ENCODE measurements around the gene UVRAG.

The UVRAG gene

GRCh38 chr11:75785187-75785586, 29.8 kb upstream of the UVRAG start:
- Histone ChIP-seq H3K27me3 (ENCODE audit: low read depth, low read length) (no peaks in the 10 kb centered on the region), H3K27ac (ENCODE audit: low read length) (no peak overlapping the region), H3K36me3 (ENCODE audit: control insufficient read depth in 1 of 2, insufficient read depth in 2 of 2, low read length in 2 of 2) (no peaks in the 10 kb centered on the region), H3K4me1 (ENCODE audit: control insufficient read depth in 1 of 2, insufficient read depth in 2 of 2, low read length in 2 of 2) (no peaks in the 10 kb centered on the region), H3K4me3 (ENCODE audit: low read depth in 1 of 2, low read length in 2 of 2) (no peak overlapping the region), H3K9me3 (ENCODE audit: control insufficient read depth in 1 of 2, low read length in 2 of 2) (no peaks in the 10 kb centered on the region)

GRCh38 chr11:75786101-75786736, 28.8 kb upstream of the UVRAG start:
- H3K4me3 ChIP-seq (ENCODE audit: low read depth in 1 of 2, low read length in 2 of 2), result no peak overlapping the region
- H3K27me3 ChIP-seq (ENCODE audit: low read depth, low read length), result no peaks in the 10 kb centered on the region
- no peak overlapping the region for H3K27ac ChIP-seq (ENCODE audit: low read length)
- H3K9me3 ChIP-seq (ENCODE audit: control insufficient read depth in 1 of 2, low read length in 2 of 2), result no peaks in the 10 kb centered on the region
- no peaks in the 10 kb centered on the region for H3K4me1 ChIP-seq (ENCODE audit: control insufficient read depth in 1 of 2, insufficient read depth in 2 of 2, low read length in 2 of 2)
- no peaks in the 10 kb centered on the region for H3K36me3 ChIP-seq (ENCODE audit: control insufficient read depth in 1 of 2, insufficient read depth in 2 of 2, low read length in 2 of 2)

- Histone ChIP-seq H3K27ac (ENCODE audit: low read length) (no peak overlapping the region), H3K27me3 (ENCODE audit: low read depth, low read length) (no peaks in the 10 kb centered on the region), H3K36me3 (ENCODE audit: control insufficient read depth in 1 of 2, insufficient read depth in 2 of 2, low read length in 2 of 2) (no peaks in the 10 kb centered on the region), H3K9me3 (ENCODE audit: control insufficient read depth in 1 of 2, low read length in 2 of 2) (no peaks in the 10 kb centered on the region), H3K4me1 (ENCODE audit: control insufficient read depth in 1 of 2, insufficient read depth in 2 of 2, low read length in 2 of 2) (no peaks in the 10 kb centered on the region), H3K4me3 (ENCODE audit: low read depth in 1 of 2, low read length in 2 of 2) (no peak overlapping the region)
Measured at GRCh38 chr11:75789521-75789920, 25.5 kb upstream of the UVRAG start.

DNA sequence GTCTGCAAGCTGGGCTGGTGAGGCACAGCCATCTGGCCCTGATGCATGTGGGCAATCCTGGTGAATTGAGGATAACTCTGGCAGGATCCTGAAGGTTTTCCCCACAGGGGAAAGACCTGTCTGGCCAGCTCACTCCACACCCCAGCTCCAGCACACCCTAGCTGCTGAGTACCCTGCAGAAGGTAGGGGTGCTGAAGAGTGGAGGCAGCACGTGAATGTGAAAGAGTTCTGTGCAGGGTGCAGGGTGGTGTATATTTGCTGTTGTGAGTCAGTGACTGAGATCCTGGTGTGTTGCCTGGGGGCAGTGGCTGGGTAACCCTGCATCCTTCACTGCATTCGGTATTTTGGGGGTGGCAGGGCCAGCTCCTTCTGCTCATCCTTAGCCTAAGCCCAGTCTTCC, 24.0 kb upstream of the UVRAG start:
- no peaks in the 10 kb centered on the region for H3K4me1 ChIP-seq (ENCODE audit: control insufficient read depth in 1 of 2, insufficient read depth in 2 of 2, low read length in 2 of 2)
- H3K4me3 ChIP-seq (ENCODE audit: low read depth in 1 of 2, low read length in 2 of 2), result no peak overlapping the region
- H3K9me3 ChIP-seq (ENCODE audit: control insufficient read depth in 1 of 2, low read length in 2 of 2), result no peaks in the 10 kb centered on the region
- no peaks in the 10 kb centered on the region for H3K36me3 ChIP-seq (ENCODE audit: control insufficient read depth in 1 of 2, insufficient read depth in 2 of 2, low read length in 2 of 2)
- no peak overlapping the region for H3K27ac ChIP-seq (ENCODE audit: low read length)
- no peaks in the 10 kb centered on the region for H3K27me3 ChIP-seq (ENCODE audit: low read depth, low read length)

DNA sequence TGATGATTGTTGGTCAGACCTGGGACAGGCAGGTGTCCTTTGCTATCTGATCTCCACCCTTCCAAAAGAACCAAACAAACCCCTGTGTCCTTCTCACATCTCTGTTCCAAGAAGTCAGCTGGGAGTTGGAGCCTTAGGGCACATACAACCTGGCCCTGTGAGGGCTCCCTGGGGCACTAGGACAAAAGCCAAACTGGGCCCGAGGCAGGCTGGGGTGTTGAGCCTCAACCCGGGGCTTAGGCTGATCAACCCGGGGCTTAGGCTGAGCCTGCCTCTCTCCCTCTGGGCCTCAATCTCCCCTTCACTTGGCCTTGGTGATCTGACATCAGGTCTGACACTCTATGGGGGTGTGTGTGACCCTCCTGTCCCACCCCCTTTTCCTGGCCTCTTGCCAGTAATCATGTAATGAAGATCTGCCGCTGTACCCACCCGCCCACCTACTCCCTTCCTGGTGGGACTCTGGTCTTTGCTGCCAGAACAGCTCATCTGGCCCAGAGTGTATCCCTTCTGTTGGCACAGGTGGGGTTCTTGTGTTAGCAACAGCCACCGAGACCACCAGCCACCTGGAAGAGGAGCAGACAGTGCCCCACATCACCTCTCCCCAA, 22.8 kb upstream of the UVRAG start:
- Histone ChIP-seq H3K4me1 (ENCODE audit: control insufficient read depth in 1 of 2, insufficient read depth in 2 of 2, low read length in 2 of 2) (no peaks in the 10 kb centered on the region), H3K4me3 (ENCODE audit: low read depth in 1 of 2, low read length in 2 of 2) (no peak overlapping the region), H3K27me3 (ENCODE audit: low read depth, low read length) (no peaks in the 10 kb centered on the region), H3K36me3 (ENCODE audit: control insufficient read depth in 1 of 2, insufficient read depth in 2 of 2, low read length in 2 of 2) (no peaks in the 10 kb centered on the region), H3K9me3 (ENCODE audit: control insufficient read depth in 1 of 2, low read length in 2 of 2) (no peaks in the 10 kb centered on the region), H3K27ac (ENCODE audit: low read length) (no peak overlapping the region)

- no peak overlapping the region for H3K27ac ChIP-seq (ENCODE audit: low read length)
Measured at GRCh38 chr11:75792997-75793800, 21.8 kb upstream of the UVRAG start.

GRCh38 chr11:75793966-75794365, 21.0 kb upstream of the UVRAG start:
- Histone ChIP-seq H3K36me3 (ENCODE audit: control insufficient read depth in 1 of 2, insufficient read depth in 2 of 2, low read length in 2 of 2) (no peaks in the 10 kb centered on the region), H3K27ac (ENCODE audit: low read length) (no peak overlapping the region), H3K27me3 (ENCODE audit: low read depth, low read length) (no peaks in the 10 kb centered on the region), H3K4me3 (ENCODE audit: low read depth in 1 of 2, low read length in 2 of 2) (no peak overlapping the region), H3K9me3 (ENCODE audit: control insufficient read depth in 1 of 2, low read length in 2 of 2) (no peaks in the 10 kb centered on the region), H3K4me1 (ENCODE audit: control insufficient read depth in 1 of 2, insufficient read depth in 2 of 2, low read length in 2 of 2) (no peaks in the 10 kb centered on the region)

More at GRCh38 chr11:75792997-75793800, 21.8 kb upstream of the UVRAG start:
- no peaks in the 10 kb centered on the region for H3K9me3 ChIP-seq (ENCODE audit: control insufficient read depth in 1 of 2, low read length in 2 of 2)
- no peak overlapping the region for H3K4me3 ChIP-seq (ENCODE audit: low read depth in 1 of 2, low read length in 2 of 2)
- H3K36me3 ChIP-seq (ENCODE audit: control insufficient read depth in 1 of 2, insufficient read depth in 2 of 2, low read length in 2 of 2), result no peaks in the 10 kb centered on the region
- H3K27me3 ChIP-seq (ENCODE audit: low read depth, low read length), result no peaks in the 10 kb centered on the region
- no peaks in the 10 kb centered on the region for H3K4me1 ChIP-seq (ENCODE audit: control insufficient read depth in 1 of 2, insufficient read depth in 2 of 2, low read length in 2 of 2)

GRCh38 chr11:75795276-75796090, 19.5 kb upstream of the UVRAG start:
- H3K4me1 ChIP-seq (ENCODE audit: control insufficient read depth in 1 of 2, insufficient read depth in 2 of 2, low read length in 2 of 2), result no peaks in the 10 kb centered on the region
- no peaks in the 10 kb centered on the region for H3K36me3 ChIP-seq (ENCODE audit: control insufficient read depth in 1 of 2, insufficient read depth in 2 of 2, low read length in 2 of 2)
- no peaks in the 10 kb centered on the region for H3K27me3 ChIP-seq (ENCODE audit: low read depth, low read length)
- no peak overlapping the region for H3K4me3 ChIP-seq (ENCODE audit: low read depth in 1 of 2, low read length in 2 of 2)
- no peaks in the 10 kb centered on the region for H3K9me3 ChIP-seq (ENCODE audit: control insufficient read depth in 1 of 2, low read length in 2 of 2)
- no peak overlapping the region for H3K27ac ChIP-seq (ENCODE audit: low read length)

DNA sequence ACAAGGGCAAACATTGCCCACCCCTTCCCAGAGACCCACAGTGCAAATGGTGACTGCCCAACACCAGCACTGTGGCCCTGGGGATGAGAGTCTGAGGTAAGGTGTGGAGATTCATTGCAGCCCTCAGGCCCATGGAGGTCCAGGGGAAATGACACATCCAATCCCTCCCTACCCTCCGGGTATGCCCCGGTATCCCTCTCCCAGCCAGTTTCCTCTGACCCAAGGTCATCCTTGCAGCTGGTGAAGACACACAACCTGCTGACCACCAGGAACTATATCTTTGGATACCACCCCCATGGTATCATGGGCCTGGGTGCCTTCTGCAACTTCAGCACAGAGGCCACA, 18.9 kb upstream of the UVRAG start:
- no peaks in the 10 kb centered on the region for H3K27me3 ChIP-seq (ENCODE audit: low read depth, low read length)
- no peak overlapping the region for H3K4me3 ChIP-seq (ENCODE audit: low read depth in 1 of 2, low read length in 2 of 2)
- H3K9me3 ChIP-seq (ENCODE audit: control insufficient read depth in 1 of 2, low read length in 2 of 2), result no peaks in the 10 kb centered on the region
- H3K36me3 ChIP-seq (ENCODE audit: control insufficient read depth in 1 of 2, insufficient read depth in 2 of 2, low read length in 2 of 2), result no peaks in the 10 kb centered on the region
- H3K27ac ChIP-seq (ENCODE audit: low read length), result no peak overlapping the region
- H3K4me1 ChIP-seq (ENCODE audit: control insufficient read depth in 1 of 2, insufficient read depth in 2 of 2, low read length in 2 of 2), result no peaks in the 10 kb centered on the region

- H3K9me3 ChIP-seq (ENCODE audit: control insufficient read depth in 1 of 2, low read length in 2 of 2), result no peaks in the 10 kb centered on the region
- no peaks in the 10 kb centered on the region for H3K4me1 ChIP-seq (ENCODE audit: control insufficient read depth in 1 of 2, insufficient read depth in 2 of 2, low read length in 2 of 2)
- H3K4me3 ChIP-seq (ENCODE audit: low read depth in 1 of 2, low read length in 2 of 2), result no peak overlapping the region
- no peak overlapping the region for H3K27ac ChIP-seq (ENCODE audit: low read length)
- no peaks in the 10 kb centered on the region for H3K27me3 ChIP-seq (ENCODE audit: low read depth, low read length)
- no peaks in the 10 kb centered on the region for H3K36me3 ChIP-seq (ENCODE audit: control insufficient read depth in 1 of 2, insufficient read depth in 2 of 2, low read length in 2 of 2)
Measured at GRCh38 chr11:75797116-75797515, 17.9 kb upstream of the UVRAG start.

DNA sequence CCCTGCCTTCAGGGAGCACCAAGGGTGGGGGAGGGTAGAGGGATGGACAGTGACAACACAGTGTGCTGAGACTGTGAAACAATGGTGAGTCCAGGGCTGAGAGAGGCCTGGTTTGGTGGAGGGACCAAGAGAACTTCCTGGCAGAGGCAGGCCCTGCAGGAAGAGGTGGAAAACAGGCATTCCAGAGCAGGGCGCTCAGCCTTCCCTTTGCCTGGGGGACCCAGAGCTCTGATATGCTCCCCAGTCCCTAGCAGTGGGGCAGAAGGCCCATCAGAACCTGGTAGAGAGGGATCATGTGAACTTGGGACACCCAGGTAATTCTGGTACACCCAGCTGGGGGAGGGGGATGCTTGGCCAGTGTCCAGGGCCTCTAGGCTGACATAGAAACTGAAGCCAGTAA, 17.2 kb upstream of the UVRAG start:
- H3K27me3 ChIP-seq (ENCODE audit: low read depth, low read length), result no peaks in the 10 kb centered on the region
- H3K4me1 ChIP-seq (ENCODE audit: control insufficient read depth in 1 of 2, insufficient read depth in 2 of 2, low read length in 2 of 2), result no peaks in the 10 kb centered on the region
- H3K9me3 ChIP-seq (ENCODE audit: control insufficient read depth in 1 of 2, low read length in 2 of 2), result no peaks in the 10 kb centered on the region
- H3K36me3 ChIP-seq (ENCODE audit: control insufficient read depth in 1 of 2, insufficient read depth in 2 of 2, low read length in 2 of 2), result no peaks in the 10 kb centered on the region
- H3K27ac ChIP-seq (ENCODE audit: low read length), result no peak overlapping the region
- no peak overlapping the region for H3K4me3 ChIP-seq (ENCODE audit: low read depth in 1 of 2, low read length in 2 of 2)

Measured in muscle layer of duodenum (tissue), 2 donors.